H4 (cell line): ENCODE measurements around the gene CALM1. TPM values are rescaled to one million over a fixed set of nuclear protein-coding genes. Genes with fewer than 3 reads are reported as not detected.
A peak's percentile ranks its signal among the peaks of the same experiment; 100 is the strongest.

Experiments used
- DNase-seq: peaks from one replicate; pipeline ENCODE4 v3.0.0-alpha.2; 2015; ENCODE audit warnings: low spot score
- total RNA-seq: library from RNA; depleted of rRNA; stranded (reverse); fragments of >200 nt; shearing (Covaris generic); gene quantifications from 2 replicates; pipeline ENCODE4 v1.2.3, GENCODE V29; 2014

Gene CALM1
- total RNA-seq, 1 experiment from 2014 or later = 291 TPM

GRCh38 chr14:90442388-90442787 lies 45.6 kb downstream of the CALM1 start:
- no peak for DNase-seq

DNA sequence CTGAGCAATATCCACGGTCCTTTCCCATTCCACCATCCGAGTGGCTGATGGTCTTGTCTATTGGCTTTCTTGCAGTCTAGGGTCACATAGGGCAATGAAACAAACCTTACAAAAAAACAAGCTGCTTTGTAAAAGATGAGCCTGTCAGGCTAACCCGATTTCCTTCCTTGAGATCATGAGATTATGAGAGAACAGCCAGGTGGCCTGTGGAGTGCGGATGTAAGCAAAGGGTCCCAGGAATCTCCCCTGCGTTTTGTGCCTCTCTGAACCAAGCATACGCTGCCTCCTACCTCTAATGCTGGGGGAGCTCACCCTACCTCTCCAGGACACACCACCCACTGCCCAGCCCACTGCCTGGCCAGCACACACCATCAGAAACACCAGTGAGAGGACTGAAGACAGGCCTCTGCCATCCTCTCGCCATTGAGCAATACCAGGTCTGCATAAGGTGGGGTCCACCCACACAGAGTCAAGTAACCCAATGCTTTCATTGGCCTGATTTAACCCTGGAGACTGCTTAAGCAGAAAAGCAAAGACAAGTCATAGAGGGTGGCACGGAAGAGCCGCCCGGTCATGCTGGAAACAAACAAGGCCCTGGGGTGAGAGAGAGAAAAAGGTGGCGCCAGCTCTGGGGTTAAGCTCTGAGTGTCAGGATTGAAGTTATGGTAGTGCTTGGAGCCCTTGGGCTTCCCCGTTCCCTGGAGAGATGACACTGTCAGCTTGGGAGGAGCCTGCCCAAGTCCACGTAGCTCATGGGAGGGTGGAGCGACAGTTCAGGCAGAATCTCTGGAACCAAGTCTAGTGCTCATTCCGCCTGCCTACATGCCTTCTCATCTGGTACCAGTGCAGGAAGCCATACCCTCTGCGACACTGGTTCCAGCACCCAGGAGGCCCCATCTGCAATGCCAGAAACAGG lies 46.6 kb downstream of the CALM1 start:
- DNase-seq = no peak

GRCh38 chr14:90444077-90444696 lies 47.4 kb downstream of the CALM1 start:
- no peak for DNase-seq

GRCh38 chr14:90445011-90445410 lies 48.2 kb downstream of the CALM1 start:
- no peak for DNase-seq

GRCh38 chr14:90446405-90446804 lies 49.6 kb downstream of the CALM1 start:
- DNase-seq = no peak

GRCh38 chr14:90447720-90448497 lies 51.1 kb downstream of the CALM1 start:
- no peak for DNase-seq

DNA sequence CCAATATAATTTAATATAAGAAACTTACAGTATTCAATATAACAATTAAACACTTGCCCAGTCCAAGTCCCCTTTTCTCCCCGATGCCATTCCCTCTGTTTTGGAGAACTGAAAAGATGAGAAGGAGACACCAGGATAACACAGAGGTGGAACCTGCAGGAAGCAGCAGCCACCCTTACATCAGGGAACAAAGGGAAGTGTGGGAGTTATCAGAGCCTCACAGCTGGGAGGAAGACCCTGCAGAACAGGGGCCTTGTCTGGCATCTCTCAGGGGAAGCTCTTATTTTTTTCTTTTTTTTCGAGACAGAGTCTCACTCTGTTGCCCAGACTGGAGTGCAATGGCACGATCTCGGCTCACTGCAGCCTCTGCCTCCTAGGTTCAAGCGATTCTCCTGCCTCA lies 52.6 kb downstream of the CALM1 start:
- no peak for DNase-seq

DNA sequence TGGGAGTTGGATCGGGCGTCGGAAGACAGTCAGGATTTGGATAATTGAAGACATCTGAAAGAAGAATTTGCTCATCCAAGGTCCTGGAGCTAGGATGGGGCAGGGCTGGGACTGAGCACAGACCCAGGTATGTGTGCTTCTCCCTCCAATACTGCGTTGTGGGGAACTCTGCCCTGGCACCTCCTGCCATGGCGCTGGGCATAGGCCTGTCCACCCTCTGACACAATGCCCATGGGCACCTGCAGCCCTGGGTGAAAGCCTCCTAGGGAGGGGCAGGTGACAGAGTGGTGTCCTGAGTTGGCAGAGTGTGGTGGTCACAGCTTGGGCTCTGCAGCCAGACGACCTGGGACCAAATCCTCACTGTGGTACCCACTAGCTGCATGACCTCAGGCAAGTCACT lies 53.3 kb downstream of the CALM1 start:
- no peak for DNase-seq

GRCh38 chr14:90450667-90451066 lies 53.8 kb downstream of the CALM1 start:
- DNase-seq = no peak

DNA sequence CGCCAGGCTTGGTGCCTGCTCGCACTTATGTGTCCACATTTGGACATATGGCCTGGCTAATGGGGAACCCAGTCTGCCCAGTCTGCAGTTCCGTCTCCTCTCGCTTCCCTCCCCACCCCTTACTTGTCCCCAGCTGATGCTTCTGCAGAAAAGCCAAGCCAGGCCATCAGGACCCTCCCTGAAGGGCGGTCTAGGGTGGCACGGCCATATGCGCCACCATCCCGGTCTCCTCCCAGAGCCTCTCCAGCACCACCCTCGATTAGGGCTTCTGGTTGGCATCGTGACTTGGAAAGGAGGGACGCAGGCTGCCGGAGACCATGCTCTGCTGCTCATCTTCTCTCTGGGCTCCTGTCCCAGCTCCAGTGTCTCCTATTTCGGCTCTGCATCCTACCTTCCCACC lies 54.6 kb downstream of the CALM1 start:
- no peak for DNase-seq

GRCh38 chr14:90451961-90452360 lies 55.1 kb downstream of the CALM1 start:
- no peak for DNase-seq

- no peak for DNase-seq
Observed at GRCh38 chr14:90452366-90452765, 55.5 kb downstream of the CALM1 start.

DNA sequence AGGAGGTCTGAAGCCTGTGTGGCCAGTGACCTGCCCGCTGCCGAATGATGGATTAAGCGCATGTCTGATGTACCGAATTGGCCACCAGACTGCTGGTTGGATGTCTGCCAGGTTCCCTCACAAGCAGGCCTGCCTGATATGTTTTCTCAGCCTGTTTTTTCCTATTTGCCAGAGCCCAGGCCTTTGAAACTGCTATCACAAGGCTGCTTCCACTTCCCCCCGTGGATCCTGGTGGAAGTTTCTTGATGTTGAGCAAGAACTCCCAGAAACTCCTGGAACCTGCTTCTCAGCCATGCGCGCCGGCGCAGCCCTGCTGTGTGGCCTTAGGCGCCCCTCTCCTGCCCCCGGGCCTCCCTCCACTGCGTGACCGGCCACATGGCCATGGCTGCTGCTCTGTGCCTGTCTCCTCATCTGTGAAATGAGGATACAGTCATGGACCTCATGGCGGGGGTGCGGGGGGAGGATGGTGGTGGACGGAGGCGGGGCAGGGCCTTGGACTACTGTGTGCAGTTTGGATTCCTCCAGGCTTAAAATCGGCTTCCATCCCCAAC lies 56.6 kb downstream of the CALM1 start:
- DNase-seq = no peak

- peak; percentile 18 for DNase-seq
Observed at GRCh38 chr14:90454041-90455000, 57.5 kb downstream of the CALM1 start.

DNA sequence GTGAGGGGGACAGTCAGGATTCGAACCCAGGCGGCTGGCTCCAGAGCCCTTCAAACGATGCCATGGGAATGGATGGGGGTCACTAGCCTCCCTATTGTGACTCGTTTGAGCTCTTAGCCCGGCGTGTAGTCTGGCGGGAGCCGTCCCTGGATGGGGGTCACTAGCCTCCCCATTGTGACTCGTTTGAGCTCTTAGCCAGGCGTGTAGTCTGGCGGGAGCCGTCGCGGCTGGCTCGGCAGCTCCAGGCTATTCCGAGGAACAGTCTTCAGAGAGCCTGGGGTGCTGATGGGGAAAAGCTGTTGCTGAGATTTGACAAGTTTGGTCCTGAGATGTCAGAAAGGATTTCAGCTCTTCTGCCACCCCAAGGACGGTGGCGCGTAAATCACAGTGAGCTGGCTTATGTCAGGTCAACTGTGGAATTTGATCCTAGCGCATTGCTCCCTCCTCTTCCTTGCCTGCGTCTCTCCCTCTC lies 58.3 kb downstream of the CALM1 start:
- DNase-seq = no peak

DNA sequence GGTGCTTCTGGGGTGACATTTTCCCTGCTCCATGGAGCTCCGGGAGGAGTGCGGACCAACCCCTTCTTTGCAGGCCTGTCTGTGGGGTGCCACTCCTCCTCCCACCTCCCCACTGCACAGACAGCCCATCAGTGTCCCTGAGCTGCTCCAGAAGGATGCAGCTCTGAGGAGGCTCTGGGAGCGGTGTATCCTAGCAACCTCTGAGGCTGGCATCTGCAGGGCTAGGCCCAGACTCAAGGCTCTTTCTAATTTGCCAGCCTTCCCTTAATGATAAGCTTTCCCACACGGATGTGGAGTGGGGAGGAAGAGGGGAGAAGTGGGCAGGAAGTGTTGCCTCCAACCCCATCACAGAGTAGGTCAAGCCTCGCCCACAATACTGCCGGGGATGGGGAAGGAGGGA lies 59.7 kb downstream of the CALM1 start:
- no peak for DNase-seq

DNA sequence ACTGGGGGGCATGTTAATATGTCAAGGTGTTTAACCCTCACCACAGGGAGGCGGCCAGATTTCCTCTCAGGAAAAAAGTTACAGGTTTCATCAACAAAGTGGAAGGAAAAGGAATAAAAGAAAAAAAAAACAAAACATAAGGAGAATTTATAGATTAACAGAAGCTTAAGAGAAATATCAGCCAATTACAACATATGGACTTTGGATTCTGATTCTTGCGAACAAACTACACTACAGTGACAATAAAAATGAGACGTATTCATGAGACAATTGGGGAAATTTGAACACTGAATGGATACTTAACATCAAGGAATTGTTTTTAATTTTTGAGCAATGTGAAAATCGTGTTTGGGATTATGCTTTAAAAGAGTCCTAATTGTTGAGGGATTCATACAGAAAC lies 60.4 kb downstream of the CALM1 start:
- no peak for DNase-seq
